ENCODE measurements around the gene PSMA2. TPM values are rescaled to one million over a fixed set of nuclear protein-coding genes. Genes with fewer than 3 reads are reported as not detected.
A peak's percentile ranks its signal among the peaks of the same experiment; 100 is the strongest.

PSMA2 gene
- total RNA-seq, 1 experiment from 2014 or later = 175 TPM

- Histone ChIP-seq H3K9me2 (ENCODE audit: insufficient read depth) (no peaks in the 10 kb centered on the region), H4K20me1 (ENCODE audit: insufficient read depth) (peaks cover 38% of the 10 kb centered on the region), H3K27me3 (ENCODE audit: insufficient read depth, low read depth) (no peaks in the 10 kb centered on the region), H3K4me2 (no peak overlapping the region), H3K4me1 (replicated peaks; ENCODE audit: insufficient read depth) (0 out of 2 replicates have a peak, but pooled peaks cover 7% of the 10 kb centered on the region), H2AFZ (no peak overlapping the region), H3K27ac (no peak overlapping the region), H3K9me3 (ENCODE audit: insufficient read depth, low read depth) (no peaks in the 10 kb centered on the region), H3F3A (ENCODE audit: insufficient read depth, low read depth) (peaks cover 16% of the 10 kb centered on the region; the same call in 1 of the 2 replicates), H3K4me3 (no peak overlapping the region), H3K79me2 (ENCODE audit: low read depth) (peaks cover 37% of the 10 kb centered on the region), H3K36me3 (ENCODE audit: low read depth) (peaks cover 71% of the 10 kb centered on the region)
- no peak for TF ChIP-seq EZH2 (IDR thresholded peaks at IDR 0.05; ENCODE audit: low read depth)
- TF ChIP-seq, protein P1, sequence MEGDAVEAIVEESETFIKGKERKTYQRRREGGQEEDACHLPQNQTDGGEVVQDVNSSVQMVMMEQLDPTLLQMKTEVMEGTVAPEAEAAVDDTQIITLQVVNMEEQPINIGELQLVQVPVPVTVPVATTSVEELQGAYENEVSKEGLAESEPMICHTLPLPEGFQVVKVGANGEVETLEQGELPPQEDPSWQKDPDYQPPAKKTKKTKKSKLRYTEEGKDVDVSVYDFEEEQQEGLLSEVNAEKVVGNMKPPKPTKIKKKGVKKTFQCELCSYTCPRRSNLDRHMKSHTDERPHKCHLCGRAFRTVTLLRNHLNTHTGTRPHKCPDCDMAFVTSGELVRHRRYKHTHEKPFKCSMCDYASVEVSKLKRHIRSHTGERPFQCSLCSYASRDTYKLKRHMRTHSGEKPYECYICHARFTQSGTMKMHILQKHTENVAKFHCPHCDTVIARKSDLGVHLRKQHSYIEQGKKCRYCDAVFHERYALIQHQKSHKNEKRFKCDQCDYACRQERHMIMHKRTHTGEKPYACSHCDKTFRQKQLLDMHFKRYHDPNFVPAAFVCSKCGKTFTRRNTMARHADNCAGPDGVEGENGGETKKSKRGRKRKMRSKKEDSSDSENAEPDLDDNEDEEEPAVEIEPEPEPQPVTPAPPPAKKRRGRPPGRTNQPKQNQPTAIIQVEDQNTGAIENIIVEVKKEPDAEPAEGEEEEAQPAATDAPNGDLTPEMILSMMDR (conservative IDR thresholded peaks at IDR 0.05) = no peak
- ChIA-PET CTCF (interaction anchor here (0.7 kb wide), 1 partner anchor 8 kb away, joined by 15 read pairs; no protein-coding TSS in a partner anchor), POLR2A (ENCODE audit: unreplicated experiment) (interaction anchor here (0.6 to 0.7 kb wide), 4 partner anchors 553 to 1892 kb away, joined by 3 to 13 read pairs (median 5); partner anchors contain the start of gene STK17A)
- BruUV-seq (replicated peaks) = no TSS peak
- no peak for DNase-seq
- intact Hi-C loops (cut with micrococcal nuclease; ENCODE audit: unreplicated experiment) = no loop called here
Measured at GRCh38 chr7:42924223-42924838, 7.6 kb downstream of the PSMA2 start.

DNA sequence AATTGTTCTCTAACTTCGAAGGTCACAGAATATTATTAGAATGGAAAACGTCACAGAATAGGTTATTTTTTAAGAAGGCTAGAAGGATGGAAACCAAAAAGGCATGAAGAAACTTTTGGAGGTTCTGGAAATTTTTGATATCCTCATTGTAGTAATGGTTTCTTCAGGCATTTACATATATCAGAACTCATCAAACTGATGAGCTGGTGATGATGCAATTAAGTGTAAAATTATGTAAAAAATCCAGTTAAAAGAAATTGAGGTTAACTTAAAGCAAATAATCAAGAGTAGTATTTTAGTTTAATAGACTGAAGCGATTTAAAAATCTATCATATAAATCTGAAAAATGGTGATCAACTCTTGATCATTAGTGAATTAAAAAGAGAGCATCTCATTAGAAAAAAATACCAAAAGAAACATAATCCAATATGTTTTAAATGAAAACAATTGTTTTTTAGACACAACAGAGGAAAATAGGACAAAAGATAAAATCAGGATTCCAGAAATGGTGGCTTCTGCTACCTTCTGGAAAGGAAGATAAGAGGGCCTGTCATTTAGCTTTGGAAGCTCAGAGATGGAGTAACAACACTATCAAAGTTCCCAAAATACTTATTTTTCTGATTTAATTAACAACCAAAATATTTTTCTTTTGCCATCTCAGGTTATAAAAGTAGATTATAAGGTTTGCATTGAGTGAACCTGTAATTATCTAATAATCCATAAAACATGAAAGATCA, 9.8 kb downstream of the PSMA2 start:
- Histone ChIP-seq H3K36me3 (ENCODE audit: low read depth) (peaks cover 68% of the 10 kb centered on the region), H2AFZ (no peak overlapping the region), H3K79me2 (ENCODE audit: low read depth) (peaks cover 15% of the 10 kb centered on the region), H3K9me2 (ENCODE audit: insufficient read depth) (no peaks in the 10 kb centered on the region), H3K4me2 (no peak overlapping the region), H3K9me3 (ENCODE audit: insufficient read depth, low read depth) (no peaks in the 10 kb centered on the region), H3K4me3 (no peak overlapping the region), H3K4me1 (replicated peaks; ENCODE audit: insufficient read depth) (no peaks in the 10 kb centered on the region), H4K20me1 (ENCODE audit: insufficient read depth) (peaks cover 24% of the 10 kb centered on the region), H3K27ac (no peak overlapping the region), H3F3A (ENCODE audit: insufficient read depth, low read depth) (peaks cover 15% of the 10 kb centered on the region; the same call in 1 of the 2 replicates), H3K27me3 (ENCODE audit: insufficient read depth, low read depth) (no peaks in the 10 kb centered on the region)
- ChIA-PET CTCF (no interaction called here), POLR2A (ENCODE audit: unreplicated experiment) (no interaction called here)
- TF ChIP-seq, protein P1 (conservative IDR thresholded peaks at IDR 0.05) = no peak
- no peak for TF ChIP-seq EZH2 (IDR thresholded peaks at IDR 0.05; ENCODE audit: low read depth)
- BruUV-seq (replicated peaks) = no TSS peak
- intact Hi-C loops (cut with micrococcal nuclease; ENCODE audit: unreplicated experiment) = no loop called here
- DNase-seq = no peak

- Histone ChIP-seq H3F3A (ENCODE audit: insufficient read depth, low read depth) (peaks cover 30% of the 10 kb centered on the region), H3K4me1 (replicated peaks; ENCODE audit: insufficient read depth) (peaks cover 18% of the 10 kb centered on the region), H3K4me2 (no peak overlapping the region), H3K4me3 (no peak overlapping the region), H3K27me3 (ENCODE audit: insufficient read depth, low read depth) (no peaks in the 10 kb centered on the region), H3K27ac (peak overlapping the region; percentile 53; the same call in 1 of the 2 replicates), H3K36me3 (ENCODE audit: low read depth) (peaks cover 24% of the 10 kb centered on the region; the same call in 1 of the 2 replicates), H3K79me2 (ENCODE audit: low read depth) (peaks cover 10% of the 10 kb centered on the region), H4K20me1 (ENCODE audit: insufficient read depth) (no peaks in the 10 kb centered on the region), H2AFZ (no peak overlapping the region), H3K9me3 (ENCODE audit: insufficient read depth, low read depth) (no peaks in the 10 kb centered on the region), H3K9me2 (ENCODE audit: insufficient read depth) (no peaks in the 10 kb centered on the region)
- DNase-seq = no peak
- no TSS peak for BruUV-seq (replicated peaks)
- POLR2A ChIA-PET (ENCODE audit: unreplicated experiment) = no interaction called here
- intact Hi-C loops (cut with micrococcal nuclease; ENCODE audit: unreplicated experiment) = no loop called here
- TF ChIP-seq EZH2 (IDR thresholded peaks at IDR 0.05; ENCODE audit: low read depth) = no peak
- TF ChIP-seq, protein P1 (conservative IDR thresholded peaks at IDR 0.05) = no peak
- CTCF ChIA-PET = no interaction called here
Measured at GRCh38 chr7:42915356-42915755, 16.6 kb downstream of the PSMA2 start.

Measured in PC-9 (cell line).